HEK293 (cell line): ENCODE results near the gene CPLANE1.

ENCODE experiments used
- CTCF ChIA-PET: fragments of 350-600 bp; formaldehyde crosslinking; extraction: SDS; loops from one replicate; lab custom pipeline; 2021; ENCODE audit warnings: antibody characterized with exemption; lab: Yijun Ruan, JAX
- POLR2A ChIA-PET: fragments of 300-600 bp; formaldehyde crosslinking; extraction: SDS; loops from one replicate; lab custom pipeline; 2020; ENCODE audit warnings: antibody characterized with exemption, inconsistent platforms; lab: Yijun Ruan, JAX
- H3K27ac ChIP-seq: fragments of 200-500 bp; sonication (Bioruptor generic); 2 replicates; pipeline ENCODE4 v1.5.1; 2014; ENCODE audit warnings: low read depth, low read length, control low read depth, inconsistent platforms; ENCODE audit errors: extremely low read depth
- H3K36me3 ChIP-seq, 2 experiments: fragments of 200-500 bp in 1 of 2; sonication (Bioruptor generic) in 1 of 2; 1 replicate in 1 of 2; 2 replicates in 1 of 2; pipeline ENCODE4 v1.5.1; 2014 to 2017; ENCODE audit warnings: inconsistent platforms in 2 of 2, low read length in 2 of 2; ENCODE audit not compliant: control insufficient read depth in 2 of 2, insufficient read depth in 1 of 2
- H3K4me1 ChIP-seq: fragments of 200-500 bp; sonication (Bioruptor generic); 2 replicates; pipeline ENCODE4 v1.5.1; 2014; ENCODE audit warnings: mild to moderate bottlenecking, low read length, inconsistent platforms; ENCODE audit not compliant: control insufficient read depth, insufficient read depth
- H3K4me3 ChIP-seq: 2 replicates; pipeline ENCODE4 v1.5.1; 2011; ENCODE audit warnings: low read depth, mild to moderate bottlenecking, control low read depth, low read length, moderate library complexity
- H3K9me3 ChIP-seq: fragments of 200-500 bp; sonication (Bioruptor generic); 2 replicates; pipeline ENCODE4 v1.5.1; 2014; ENCODE audit warnings: low read depth, low read length, inconsistent platforms; ENCODE audit not compliant: control insufficient read depth, insufficient read depth
- OVOL3 ChIP-seq: fragments of 450-650 bp; formaldehyde crosslinking; IDR thresholded peaks from 2 replicates; pipeline ENCODE4 v1.5.1; 2016; ENCODE audit warnings: missing biosample characterization, missing genetic modification characterization
- SCRT1 ChIP-seq: fragments of 450-650 bp; formaldehyde crosslinking; IDR thresholded peaks from 2 replicates; pipeline ENCODE4 v1.5.1; 2016; ENCODE audit warnings: missing biosample characterization, missing genetic modification characterization, borderline replicate concordance
- ZNF16 ChIP-seq: fragments of 450-650 bp; formaldehyde crosslinking; IDR thresholded peaks from 2 replicates; pipeline ENCODE4 v1.5.1; 2016; ENCODE audit warnings: low read depth, missing biosample characterization, missing genetic modification characterization
- ZNF335 ChIP-seq: fragments of 450-650 bp; formaldehyde crosslinking; conservative IDR thresholded peaks from 2 replicates; pipeline ENCODE4 v1.5.1; 2016; ENCODE audit warnings: missing biosample characterization, missing genetic modification characterization
- ZNF560 ChIP-seq: fragments of 450-650 bp; formaldehyde crosslinking; IDR thresholded peaks from 2 replicates; pipeline ENCODE4 v1.5.1; 2017; ENCODE audit warnings: missing biosample characterization, missing genetic modification characterization, borderline replicate concordance
- ZNF596 ChIP-seq: fragments of 450-650 bp; IDR thresholded peaks from 2 replicates; pipeline ENCODE4 v1.5.0; 2018; ENCODE audit warnings: missing biosample characterization, mild to moderate bottlenecking, missing genetic modification characterization, moderate library complexity
- ZNF658 ChIP-seq: fragments of 450-650 bp; formaldehyde crosslinking; IDR thresholded peaks from 2 replicates; pipeline ENCODE4; 2016; ENCODE audit warnings: missing biosample characterization, missing genetic modification characterization
- ZNF701 ChIP-seq: fragments of 450-650 bp; formaldehyde crosslinking; IDR thresholded peaks from 2 replicates; pipeline ENCODE4 v1.5.1; 2016; ENCODE audit warnings: missing biosample characterization, missing genetic modification characterization
- ZNF707 ChIP-seq: fragments of 450-650 bp; formaldehyde crosslinking; IDR thresholded peaks from 2 replicates; pipeline ENCODE4 v1.5.1; 2016; ENCODE audit warnings: missing biosample characterization, missing genetic modification characterization
- ZNF768 ChIP-seq: fragments of 450-650 bp; formaldehyde crosslinking; IDR thresholded peaks from 2 replicates; pipeline ENCODE4 v1.5.1; 2018; ENCODE audit warnings: missing biosample characterization, mild to moderate bottlenecking, missing genetic modification characterization
- ZSCAN23 ChIP-seq: fragments of 450-650 bp; formaldehyde crosslinking; IDR thresholded peaks from 2 replicates; pipeline ENCODE4 v1.5.1; 2016; ENCODE audit warnings: missing biosample characterization, missing genetic modification characterization
- TF ChIP-seq, protein P1 (sequence below): fragments of 450-650 bp; IDR thresholded peaks from 2 replicates; pipeline ENCODE4 v1.5.1; 2018; ENCODE audit warnings: missing biosample characterization, mild to moderate bottlenecking, missing genetic modification characterization
- TF ChIP-seq, protein P2 (sequence below): fragments of 450-650 bp; formaldehyde crosslinking; IDR thresholded peaks from 2 replicates; pipeline ENCODE4 v1.5.1; 2017; ENCODE audit warnings: missing biosample characterization, missing genetic modification characterization
- TF ChIP-seq, protein P3 (sequence below): fragments of 450-650 bp; formaldehyde crosslinking; IDR thresholded peaks from 2 replicates; pipeline ENCODE4 v1.5.1; 2016; ENCODE audit warnings: missing biosample characterization, missing genetic modification characterization
- TF ChIP-seq, protein P4 (sequence below): fragments of 450-650 bp; formaldehyde crosslinking; IDR thresholded peaks from 2 replicates; pipeline ENCODE4 v1.5.1; 2016; ENCODE audit warnings: missing biosample characterization, missing genetic modification characterization
- TF ChIP-seq, protein P5 (sequence below): fragments of 450-650 bp; formaldehyde crosslinking; IDR thresholded peaks from 2 replicates; pipeline ENCODE4 v1.5.1; 2016; ENCODE audit warnings: missing biosample characterization, missing genetic modification characterization, borderline replicate concordance
- TF ChIP-seq, protein P6 (sequence below): fragments of 450-650 bp; formaldehyde crosslinking; optimal IDR thresholded peaks from 2 replicates; pipeline ENCODE3; 2016; ENCODE audit warnings: missing biosample characterization, mild to moderate bottlenecking, missing genetic modification characterization

Gene CPLANE1

DNA sequence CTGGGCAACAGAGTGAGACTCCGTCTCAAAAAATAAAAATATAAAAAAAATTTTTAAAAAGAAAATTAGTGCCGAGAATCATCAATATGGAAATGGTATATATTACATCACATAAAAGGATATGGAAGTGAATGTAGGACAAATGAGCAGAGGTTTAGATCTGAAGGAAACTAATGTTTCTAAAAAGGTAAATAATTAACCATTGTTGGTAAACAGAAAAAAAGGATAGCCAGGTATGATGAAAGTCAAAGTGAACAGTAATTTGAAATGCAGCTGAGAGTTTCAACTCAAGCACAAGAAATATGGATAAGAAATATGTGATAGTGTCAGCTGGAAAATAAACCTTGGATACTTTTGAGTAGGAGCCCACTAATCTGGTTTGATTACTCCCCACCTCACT, 76.2 kb downstream of the CPLANE1 start:
- TF ChIP-seq SCRT1 (tag by site-specific recombination) (no peak), ZNF560 (tag by site-specific recombination) (no peak), ZNF707 (tag by site-specific recombination) (no peak), ZNF701 (tag by site-specific recombination) (no peak), ZNF16 (tag by site-specific recombination) (no peak), ZSCAN23 (tag by site-specific recombination) (no peak), ZNF596 (tag by site-specific recombination) (no peak), ZNF768 (tag by site-specific recombination) (no peak), ZNF335 (tag by site-specific recombination) (no peak), OVOL3 (no peak), ZNF658 (tag by site-specific recombination) (no peak)
- TF ChIP-seq, protein P1, sequence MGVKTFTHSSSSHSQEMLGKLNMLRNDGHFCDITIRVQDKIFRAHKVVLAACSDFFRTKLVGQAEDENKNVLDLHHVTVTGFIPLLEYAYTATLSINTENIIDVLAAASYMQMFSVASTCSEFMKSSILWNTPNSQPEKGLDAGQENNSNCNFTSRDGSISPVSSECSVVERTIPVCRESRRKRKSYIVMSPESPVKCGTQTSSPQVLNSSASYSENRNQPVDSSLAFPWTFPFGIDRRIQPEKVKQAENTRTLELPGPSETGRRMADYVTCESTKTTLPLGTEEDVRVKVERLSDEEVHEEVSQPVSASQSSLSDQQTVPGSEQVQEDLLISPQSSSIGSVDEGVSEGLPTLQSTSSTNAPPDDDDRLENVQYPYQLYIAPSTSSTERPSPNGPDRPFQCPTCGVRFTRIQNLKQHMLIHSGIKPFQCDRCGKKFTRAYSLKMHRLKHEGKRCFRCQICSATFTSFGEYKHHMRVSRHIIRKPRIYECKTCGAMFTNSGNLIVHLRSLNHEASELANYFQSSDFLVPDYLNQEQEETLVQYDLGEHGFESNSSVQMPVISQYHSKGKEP (tag by site-specific recombination): no peak
- TF ChIP-seq, protein P2, sequence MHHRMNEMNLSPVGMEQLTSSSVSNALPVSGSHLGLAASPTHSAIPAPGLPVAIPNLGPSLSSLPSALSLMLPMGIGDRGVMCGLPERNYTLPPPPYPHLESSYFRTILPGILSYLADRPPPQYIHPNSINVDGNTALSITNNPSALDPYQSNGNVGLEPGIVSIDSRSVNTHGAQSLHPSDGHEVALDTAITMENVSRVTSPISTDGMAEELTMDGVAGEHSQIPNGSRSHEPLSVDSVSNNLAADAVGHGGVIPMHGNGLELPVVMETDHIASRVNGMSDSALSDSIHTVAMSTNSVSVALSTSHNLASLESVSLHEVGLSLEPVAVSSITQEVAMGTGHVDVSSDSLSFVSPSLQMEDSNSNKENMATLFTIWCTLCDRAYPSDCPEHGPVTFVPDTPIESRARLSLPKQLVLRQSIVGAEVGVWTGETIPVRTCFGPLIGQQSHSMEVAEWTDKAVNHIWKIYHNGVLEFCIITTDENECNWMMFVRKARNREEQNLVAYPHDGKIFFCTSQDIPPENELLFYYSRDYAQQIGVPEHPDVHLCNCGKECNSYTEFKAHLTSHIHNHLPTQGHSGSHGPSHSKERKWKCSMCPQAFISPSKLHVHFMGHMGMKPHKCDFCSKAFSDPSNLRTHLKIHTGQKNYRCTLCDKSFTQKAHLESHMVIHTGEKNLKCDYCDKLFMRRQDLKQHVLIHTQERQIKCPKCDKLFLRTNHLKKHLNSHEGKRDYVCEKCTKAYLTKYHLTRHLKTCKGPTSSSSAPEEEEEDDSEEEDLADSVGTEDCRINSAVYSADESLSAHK (tag by site-specific recombination): no peak
- TF ChIP-seq, protein P3, sequence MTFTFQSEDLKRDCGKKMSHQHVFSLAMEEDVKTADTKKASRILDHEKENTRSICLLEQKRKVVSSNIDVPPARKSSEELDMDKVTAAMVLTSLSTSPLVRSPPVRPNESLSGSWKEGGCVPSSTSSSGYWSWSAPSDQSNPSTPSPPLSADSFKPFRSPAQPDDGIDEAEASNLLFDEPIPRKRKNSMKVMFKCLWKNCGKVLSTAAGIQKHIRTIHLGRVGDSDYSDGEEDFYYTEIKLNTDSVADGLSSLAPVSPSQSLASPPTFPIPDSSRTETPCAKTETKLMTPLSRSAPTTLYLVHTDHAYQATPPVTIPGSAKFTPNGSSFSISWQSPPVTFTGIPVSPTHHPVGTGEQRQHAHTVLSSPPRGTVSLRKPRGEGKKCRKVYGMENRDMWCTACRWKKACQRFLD: no peak
- TF ChIP-seq, protein P4, sequence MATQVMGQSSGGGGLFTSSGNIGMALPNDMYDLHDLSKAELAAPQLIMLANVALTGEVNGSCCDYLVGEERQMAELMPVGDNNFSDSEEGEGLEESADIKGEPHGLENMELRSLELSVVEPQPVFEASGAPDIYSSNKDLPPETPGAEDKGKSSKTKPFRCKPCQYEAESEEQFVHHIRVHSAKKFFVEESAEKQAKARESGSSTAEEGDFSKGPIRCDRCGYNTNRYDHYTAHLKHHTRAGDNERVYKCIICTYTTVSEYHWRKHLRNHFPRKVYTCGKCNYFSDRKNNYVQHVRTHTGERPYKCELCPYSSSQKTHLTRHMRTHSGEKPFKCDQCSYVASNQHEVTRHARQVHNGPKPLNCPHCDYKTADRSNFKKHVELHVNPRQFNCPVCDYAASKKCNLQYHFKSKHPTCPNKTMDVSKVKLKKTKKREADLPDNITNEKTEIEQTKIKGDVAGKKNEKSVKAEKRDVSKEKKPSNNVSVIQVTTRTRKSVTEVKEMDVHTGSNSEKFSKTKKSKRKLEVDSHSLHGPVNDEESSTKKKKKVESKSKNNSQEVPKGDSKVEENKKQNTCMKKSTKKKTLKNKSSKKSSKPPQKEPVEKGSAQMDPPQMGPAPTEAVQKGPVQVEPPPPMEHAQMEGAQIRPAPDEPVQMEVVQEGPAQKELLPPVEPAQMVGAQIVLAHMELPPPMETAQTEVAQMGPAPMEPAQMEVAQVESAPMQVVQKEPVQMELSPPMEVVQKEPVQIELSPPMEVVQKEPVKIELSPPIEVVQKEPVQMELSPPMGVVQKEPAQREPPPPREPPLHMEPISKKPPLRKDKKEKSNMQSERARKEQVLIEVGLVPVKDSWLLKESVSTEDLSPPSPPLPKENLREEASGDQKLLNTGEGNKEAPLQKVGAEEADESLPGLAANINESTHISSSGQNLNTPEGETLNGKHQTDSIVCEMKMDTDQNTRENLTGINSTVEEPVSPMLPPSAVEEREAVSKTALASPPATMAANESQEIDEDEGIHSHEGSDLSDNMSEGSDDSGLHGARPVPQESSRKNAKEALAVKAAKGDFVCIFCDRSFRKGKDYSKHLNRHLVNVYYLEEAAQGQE (tag by site-specific recombination): no peak
- TF ChIP-seq, protein P5, sequence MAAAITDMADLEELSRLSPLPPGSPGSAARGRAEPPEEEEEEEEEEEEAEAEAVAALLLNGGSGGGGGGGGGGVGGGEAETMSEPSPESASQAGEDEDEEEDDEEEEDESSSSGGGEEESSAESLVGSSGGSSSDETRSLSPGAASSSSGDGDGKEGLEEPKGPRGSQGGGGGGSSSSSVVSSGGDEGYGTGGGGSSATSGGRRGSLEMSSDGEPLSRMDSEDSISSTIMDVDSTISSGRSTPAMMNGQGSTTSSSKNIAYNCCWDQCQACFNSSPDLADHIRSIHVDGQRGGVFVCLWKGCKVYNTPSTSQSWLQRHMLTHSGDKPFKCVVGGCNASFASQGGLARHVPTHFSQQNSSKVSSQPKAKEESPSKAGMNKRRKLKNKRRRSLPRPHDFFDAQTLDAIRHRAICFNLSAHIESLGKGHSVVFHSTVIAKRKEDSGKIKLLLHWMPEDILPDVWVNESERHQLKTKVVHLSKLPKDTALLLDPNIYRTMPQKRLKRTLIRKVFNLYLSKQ (tag by site-specific recombination): no peak
- TF ChIP-seq, protein P6, sequence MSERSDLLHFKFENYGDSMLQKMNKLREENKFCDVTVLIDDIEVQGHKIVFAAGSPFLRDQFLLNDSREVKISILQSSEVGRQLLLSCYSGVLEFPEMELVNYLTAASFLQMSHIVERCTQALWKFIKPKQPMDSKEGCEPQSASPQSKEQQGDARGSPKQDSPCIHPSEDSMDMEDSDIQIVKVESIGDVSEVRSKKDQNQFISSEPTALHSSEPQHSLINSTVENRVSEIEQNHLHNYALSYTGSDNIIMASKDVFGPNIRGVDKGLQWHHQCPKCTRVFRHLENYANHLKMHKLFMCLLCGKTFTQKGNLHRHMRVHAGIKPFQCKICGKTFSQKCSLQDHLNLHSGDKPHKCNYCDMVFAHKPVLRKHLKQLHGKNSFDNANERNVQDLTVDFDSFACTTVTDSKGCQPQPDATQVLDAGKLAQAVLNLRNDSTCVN (tag by site-specific recombination): no peak
- TF ChIP-seq, all 188 proteins: peak for 0
- Histone ChIP-seq H3K9me3 (no peaks in the 10 kb centered on the region), H3K27ac (no peak overlapping the region), H3K4me1 (no peaks in the 10 kb centered on the region), H3K36me3 (peaks cover 89 to 93% of the 10 kb centered on the region in 2 experiments), H3K4me3 (no peak overlapping the region)
- ChIA-PET POLR2A (no interaction called here), CTCF (no interaction called here)
